Osteocyte (in vitro differentiated cells): ENCODE results near the gene PPP1R13B. TPM values are rescaled to one million over a fixed set of nuclear protein-coding genes. Genes with fewer than 3 reads are reported as not detected.

ENCODE experiments used
- DNase-seq: peaks from one replicate; pipeline ENCODE4 v3.0.0; 2021; ENCODE audit warnings: mixed read lengths; ENCODE audit not compliant: unreplicated experiment; ENCODE audit errors: extremely low spot score
- H3K27ac Mint-ChIP-seq: one replicate; pipeline ENCODE4 v1.8.0; 2021; ENCODE audit warnings: mild to moderate bottlenecking, mixed read lengths; ENCODE audit not compliant: unreplicated experiment
- H3K27me3 Mint-ChIP-seq: one replicate; pipeline ENCODE4 v1.8.0; 2021; ENCODE audit warnings: mixed read lengths; ENCODE audit not compliant: unreplicated experiment
- H3K36me3 Mint-ChIP-seq: one replicate; pipeline ENCODE4 v1.8.0; 2021; ENCODE audit warnings: mixed read lengths; ENCODE audit not compliant: unreplicated experiment
- H3K4me1 Mint-ChIP-seq: one replicate; pipeline ENCODE4 v1.8.0; 2021; ENCODE audit warnings: mixed read lengths; ENCODE audit not compliant: unreplicated experiment
- H3K4me3 Mint-ChIP-seq: one replicate; pipeline ENCODE4 v1.8.0; 2021; ENCODE audit warnings: mild to moderate bottlenecking, moderate library complexity, mixed read lengths; ENCODE audit not compliant: unreplicated experiment
- H3K9me3 Mint-ChIP-seq: one replicate; pipeline ENCODE4 v1.8.0; 2021; ENCODE audit warnings: mixed read lengths; ENCODE audit not compliant: unreplicated experiment
- CTCF ChIP-seq: fragments of 200-600 bp; sonication (generic); IDR thresholded peaks from 2 replicates; pipeline ENCODE4 v1.5.0; 2021; ENCODE audit warnings: antibody characterized with exemption, mild to moderate bottlenecking, moderate library complexity
- total RNA-seq: library from RNA; stranded (reverse); gene quantifications from 2 replicates; pipeline ENCODE4 v1.2.1, GENCODE V29; 2021

The PPP1R13B gene
- total RNA-seq, 1 donor from 2014 or later: 7.9 TPM

GRCh38 chr14:103828315-103828967, 18.9 kb downstream of the PPP1R13B start:
- H3K9me3 Mint-ChIP-seq: no peaks in the 10 kb centered on the region
- no peak overlapping the region for H3K27ac Mint-ChIP-seq
- no peak for DNase-seq
- no peaks in the 10 kb centered on the region for H3K36me3 Mint-ChIP-seq
- H3K27me3 Mint-ChIP-seq: no peaks in the 10 kb centered on the region
- no peak for TF ChIP-seq CTCF
- no peaks in the 10 kb centered on the region for H3K4me1 Mint-ChIP-seq
- no peak overlapping the region for H3K4me3 Mint-ChIP-seq

DNA sequence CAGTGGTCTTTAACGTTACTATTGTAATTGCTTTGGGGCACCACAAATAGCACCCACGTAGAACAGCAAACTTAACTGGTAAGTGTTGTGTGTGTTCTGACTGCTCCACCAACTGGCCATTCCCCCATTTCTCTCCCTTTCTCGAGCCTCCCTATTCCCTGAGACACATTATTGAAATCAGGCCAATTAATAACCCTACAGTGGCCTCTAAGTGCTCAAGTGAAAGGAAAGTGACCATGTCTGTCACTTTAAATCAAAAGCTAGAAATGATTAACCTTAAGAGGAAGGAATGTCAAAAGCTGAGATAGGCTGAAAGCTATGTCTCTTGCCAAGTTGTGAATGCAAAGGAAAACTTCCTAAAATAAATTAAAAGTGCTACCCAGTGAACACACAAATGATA, 22.3 kb downstream of the PPP1R13B start:
- TF ChIP-seq CTCF: no peak
- no peaks in the 10 kb centered on the region for H3K9me3 Mint-ChIP-seq
- H3K4me3 Mint-ChIP-seq: no peak overlapping the region
- no peaks in the 10 kb centered on the region for H3K27me3 Mint-ChIP-seq
- peaks cover 7% of the 10 kb centered on the region for H3K4me1 Mint-ChIP-seq
- no peaks in the 10 kb centered on the region for H3K36me3 Mint-ChIP-seq
- DNase-seq: no peak
- no peak overlapping the region for H3K27ac Mint-ChIP-seq

DNA sequence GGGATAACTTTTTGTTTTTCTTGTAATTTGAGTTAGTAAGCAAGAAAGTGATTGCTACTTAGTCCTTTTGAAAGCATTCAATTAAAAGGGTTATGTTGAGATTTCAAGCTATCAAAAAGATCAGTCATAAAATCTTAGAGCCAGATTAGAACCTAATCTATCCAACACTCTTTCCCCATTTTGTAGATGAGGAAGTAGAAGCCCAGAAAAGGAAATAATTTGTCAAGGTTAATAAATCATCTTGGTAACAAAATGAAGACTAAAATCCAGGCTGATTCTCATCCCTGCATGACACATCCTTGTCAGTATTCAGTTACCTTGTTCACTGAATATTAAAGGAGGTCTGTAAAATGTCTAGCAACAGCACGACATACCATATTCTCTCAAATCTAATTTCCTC, 26.5 kb downstream of the PPP1R13B start:
- H3K9me3 Mint-ChIP-seq: no peaks in the 10 kb centered on the region
- H3K27ac Mint-ChIP-seq: no peak overlapping the region
- peaks cover 12% of the 10 kb centered on the region for H3K4me1 Mint-ChIP-seq
- no peak for DNase-seq
- H3K27me3 Mint-ChIP-seq: peaks cover 4% of the 10 kb centered on the region
- no peak overlapping the region for H3K4me3 Mint-ChIP-seq
- no peaks in the 10 kb centered on the region for H3K36me3 Mint-ChIP-seq
- no peak for TF ChIP-seq CTCF

DNA sequence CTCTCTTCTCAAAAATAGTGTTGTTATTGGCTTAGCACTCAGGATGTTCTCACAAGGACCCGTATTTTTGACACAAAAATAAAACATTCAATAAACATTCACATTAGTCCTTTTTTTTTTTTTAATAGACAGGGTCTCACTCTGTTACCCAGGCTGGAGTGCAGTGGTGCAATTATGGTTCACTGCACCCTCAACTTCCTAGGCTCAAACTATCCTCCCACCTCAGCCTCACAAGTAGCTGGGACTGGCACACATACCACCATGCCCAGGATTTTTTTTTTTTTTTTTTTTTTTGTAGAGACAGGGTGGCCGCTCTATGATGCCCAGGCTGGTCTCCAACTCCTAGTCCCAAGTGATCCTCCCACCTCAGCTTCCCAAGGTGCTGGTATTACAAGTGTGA, 27.0 kb downstream of the PPP1R13B start:
- Mint-ChIP-seq H3K36me3 (no peaks in the 10 kb centered on the region), H3K4me3 (peak overlapping the region; percentile 9), H3K27ac (no peak overlapping the region), H3K4me1 (peaks cover 12% of the 10 kb centered on the region), H3K9me3 (no peaks in the 10 kb centered on the region), H3K27me3 (peaks cover 4% of the 10 kb centered on the region)
- DNase-seq: no peak
- TF ChIP-seq CTCF: no peak

DNA sequence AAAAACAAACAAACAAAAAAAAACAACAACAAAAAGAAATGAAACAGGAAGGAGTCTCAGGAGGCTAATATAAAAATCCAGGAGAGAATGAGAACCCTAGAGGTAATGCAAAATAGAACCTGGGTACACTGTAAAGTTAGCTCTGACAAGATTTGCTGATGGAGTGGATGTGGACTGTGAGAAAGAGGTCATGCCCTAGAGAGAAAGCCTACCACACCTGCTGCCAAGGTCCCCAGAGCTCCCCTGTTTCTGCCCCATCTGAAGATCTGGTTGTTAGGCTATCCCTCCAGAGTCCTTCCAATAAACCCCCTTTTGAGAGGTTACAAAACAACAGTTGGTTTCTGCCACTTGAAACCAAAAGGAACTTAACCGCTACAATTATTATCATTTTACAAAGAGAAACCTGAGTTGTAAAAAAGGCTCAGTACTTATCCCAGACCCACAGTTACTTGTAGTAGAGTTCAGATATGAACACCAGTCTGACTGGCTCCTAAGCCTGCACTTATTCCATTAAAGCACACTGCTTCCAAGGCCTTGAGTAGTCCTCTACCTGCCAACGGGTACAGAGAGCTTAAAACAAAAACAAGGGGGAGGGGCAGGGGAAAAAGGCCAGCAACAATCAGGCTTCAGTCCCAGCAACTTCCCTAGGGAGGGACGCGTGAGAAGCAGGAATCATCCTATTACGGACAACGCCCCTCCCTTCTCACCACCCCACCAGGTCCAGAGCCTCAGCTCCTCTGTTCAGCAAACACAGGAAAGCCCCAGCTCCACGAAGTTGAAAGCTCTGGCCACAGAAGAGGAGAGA, 27.7 kb downstream of the PPP1R13B start:
- no peak for DNase-seq
- Mint-ChIP-seq H3K27me3 (peaks cover 4% of the 10 kb centered on the region), H3K4me3 (peak overlapping the region; percentile 9), H3K27ac (no peak overlapping the region), H3K36me3 (no peaks in the 10 kb centered on the region), H3K4me1 (peaks cover 12% of the 10 kb centered on the region), H3K9me3 (no peaks in the 10 kb centered on the region)
- TF ChIP-seq CTCF: no peak
